Transverse colon (tissue), 4 donors: ENCODE data around the gene MBD1.

Experiments
- CTCF ChIP-seq, 5 experiments: fragments of 200-600 bp in 3 of 5; fragments of 450-650 bp in 2 of 5; sonication (generic) in 3 of 5; IDR thresholded peaks; 1 replicate in 2 of 5; 2 replicates in 3 of 5; pipeline ENCODE4 v1.5.1; 2016 to 2017; ENCODE audit warnings: antibody characterized with exemption in 5 of 5, inconsistent platforms in 3 of 5, mild to moderate bottlenecking in 2 of 5, moderate library complexity in 1 of 5
- POLR2A ChIP-seq: fragments of 450-650 bp; IDR thresholded peaks from one replicate; pipeline ENCODE4 v1.6.1; 2016; ENCODE audit warnings: antibody characterized with exemption, mild to moderate bottlenecking, moderate library complexity
- POLR2AphosphoS5 ChIP-seq, 3 donors: sonication (generic); formaldehyde crosslinking; IDR thresholded peaks; one replicate each; pipeline ENCODE4 v1.6.1; 2016; ENCODE audit warnings: antibody characterized with exemption in 3 of 3

DNA sequence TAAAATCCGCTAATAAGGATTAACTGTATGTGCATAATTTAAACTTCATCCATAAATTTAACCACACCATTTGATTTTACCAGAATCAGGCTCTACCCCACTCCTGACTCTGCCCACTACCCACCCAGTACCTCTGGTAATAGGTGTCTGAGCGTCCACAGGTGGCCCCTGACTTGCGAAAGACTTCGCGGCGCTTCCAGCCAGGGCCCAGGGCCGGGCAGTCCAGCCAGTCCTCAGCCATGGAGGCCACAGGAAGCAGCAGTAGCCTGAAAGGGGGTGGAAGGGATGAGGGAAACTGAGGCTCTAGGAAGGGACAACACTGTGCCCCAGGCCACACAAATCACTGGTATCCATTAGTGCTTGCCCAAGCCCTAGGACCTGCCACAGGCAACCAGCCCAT, 1.6 kb downstream of the MBD1 start:
- TF ChIP-seq CTCF (IDR thresholded peaks at IDR 0.05), result no peak
- TF ChIP-seq POLR2AphosphoS5 (IDR thresholded peaks at IDR 0.05), result no peak
- no peak for TF ChIP-seq POLR2A
